GM12801 (cell line): ENCODE measurements around the gene FAM13A.

ENCODE experiments used
- TF ChIP-seq, protein P1 (sequence below): IDR thresholded peaks from one replicate; pipeline ENCODE4 v1.5.1; 2011; ENCODE audit warnings: control low read depth; ENCODE audit not compliant: insufficient read length; ENCODE audit errors: extremely low read depth

Gene FAM13A

GRCh38 chr4:88732714-88733368, 324.1 kb downstream of the FAM13A start:
- TF ChIP-seq, protein P1, sequence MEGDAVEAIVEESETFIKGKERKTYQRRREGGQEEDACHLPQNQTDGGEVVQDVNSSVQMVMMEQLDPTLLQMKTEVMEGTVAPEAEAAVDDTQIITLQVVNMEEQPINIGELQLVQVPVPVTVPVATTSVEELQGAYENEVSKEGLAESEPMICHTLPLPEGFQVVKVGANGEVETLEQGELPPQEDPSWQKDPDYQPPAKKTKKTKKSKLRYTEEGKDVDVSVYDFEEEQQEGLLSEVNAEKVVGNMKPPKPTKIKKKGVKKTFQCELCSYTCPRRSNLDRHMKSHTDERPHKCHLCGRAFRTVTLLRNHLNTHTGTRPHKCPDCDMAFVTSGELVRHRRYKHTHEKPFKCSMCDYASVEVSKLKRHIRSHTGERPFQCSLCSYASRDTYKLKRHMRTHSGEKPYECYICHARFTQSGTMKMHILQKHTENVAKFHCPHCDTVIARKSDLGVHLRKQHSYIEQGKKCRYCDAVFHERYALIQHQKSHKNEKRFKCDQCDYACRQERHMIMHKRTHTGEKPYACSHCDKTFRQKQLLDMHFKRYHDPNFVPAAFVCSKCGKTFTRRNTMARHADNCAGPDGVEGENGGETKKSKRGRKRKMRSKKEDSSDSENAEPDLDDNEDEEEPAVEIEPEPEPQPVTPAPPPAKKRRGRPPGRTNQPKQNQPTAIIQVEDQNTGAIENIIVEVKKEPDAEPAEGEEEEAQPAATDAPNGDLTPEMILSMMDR, result no peak

- TF ChIP-seq, protein P1, result no peak
These were observed 325.6 kb downstream of the FAM13A start for GRCh38 chr4:88731381-88731780.

GRCh38 chr4:88730811-88731210, 326.2 kb downstream of the FAM13A start:
- TF ChIP-seq, protein P1, result no peak

GRCh38 chr4:88729146-88729760, 327.7 kb downstream of the FAM13A start:
- TF ChIP-seq, protein P1, result no peak

- TF ChIP-seq, protein P1, result no peak
These were observed 328.8 kb downstream of the FAM13A start for GRCh38 chr4:88728146-88728545.

- TF ChIP-seq, protein P1, result no peak
These were observed 331.0 kb downstream of the FAM13A start for GRCh38 chr4:88725986-88726385.

GRCh38 chr4:88725143-88725542, 331.8 kb downstream of the FAM13A start:
- TF ChIP-seq, protein P1, result no peak
